ENCODE data around the gene CHD6.

DNA sequence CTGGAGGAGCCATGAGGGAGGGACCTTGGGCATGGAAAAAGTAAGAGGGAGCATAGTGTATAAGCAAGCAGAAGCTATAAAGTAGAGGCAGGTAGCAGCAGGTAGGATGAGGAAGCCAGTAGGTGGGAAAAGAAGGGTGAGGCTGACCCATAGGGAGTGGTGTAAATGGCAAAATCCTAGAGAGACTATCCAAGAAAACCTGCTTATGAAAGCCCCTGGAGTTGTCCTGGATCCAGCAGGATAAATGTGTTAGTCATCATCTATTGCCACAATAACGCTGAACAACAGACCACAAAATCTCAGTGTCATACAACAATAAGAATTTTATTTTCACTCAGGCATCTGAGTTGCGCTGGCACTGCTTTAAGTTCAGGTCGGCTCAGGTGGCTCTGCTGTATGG is 30.2 kb downstream of the CHD6 start:
- TF ChIP-seq CTCF (IDR thresholded peaks at IDR 0.05; ENCODE audit: low read depth, low read length, missing input control) (no peak), ZBTB33 (IDR thresholded peaks at IDR 0.05) (no peak), HNF4A (conservative IDR thresholded peaks at IDR 0.05) (no peak), MAX (IDR thresholded peaks at IDR 0.05) (no peak), TAF1 (conservative IDR thresholded peaks at IDR 0.05) (no peak), RXRA (IDR thresholded peaks at IDR 0.05) (no peak), JUND (IDR thresholded peaks at IDR 0.05) (no peak), RAD21 (IDR thresholded peaks at IDR 0.05) (no peak), REST (IDR thresholded peaks at IDR 0.05) (no peak), GABPA (IDR thresholded peaks at IDR 0.05 in 1 of 2, conservative IDR thresholded peaks at IDR 0.05 in 1 of 2) (no peak), YY1 (IDR thresholded peaks at IDR 0.05) (no peak)

All from liver (tissue), 3 donors.